Measurements from ENCODE around the gene VEGFA.

DNA sequence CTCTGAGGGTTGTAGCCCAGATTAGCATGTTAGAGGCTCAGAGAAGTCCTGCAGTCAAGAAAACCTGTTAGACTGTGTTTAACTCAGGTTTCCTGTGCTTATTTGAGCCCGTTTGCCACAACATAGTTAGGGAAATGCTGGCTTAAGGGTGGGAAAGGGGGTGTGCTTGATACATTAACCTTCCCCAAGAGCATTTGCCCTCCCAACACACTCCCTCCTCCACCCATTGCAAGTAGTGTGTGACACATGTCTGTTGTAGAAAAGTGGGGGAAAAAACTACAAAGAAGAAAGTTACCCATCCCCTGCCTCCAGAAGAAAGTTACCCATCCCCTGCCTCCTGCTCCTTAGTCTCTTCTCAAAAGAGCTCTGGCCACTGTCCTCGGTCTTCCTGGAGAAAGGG lies 45.7 kb upstream of the VEGFA start:
- no peak for TF ChIP-seq POLR2A (IDR thresholded peaks at IDR 0.05; ENCODE audit: low read depth)
- TF ChIP-seq, protein P1, sequence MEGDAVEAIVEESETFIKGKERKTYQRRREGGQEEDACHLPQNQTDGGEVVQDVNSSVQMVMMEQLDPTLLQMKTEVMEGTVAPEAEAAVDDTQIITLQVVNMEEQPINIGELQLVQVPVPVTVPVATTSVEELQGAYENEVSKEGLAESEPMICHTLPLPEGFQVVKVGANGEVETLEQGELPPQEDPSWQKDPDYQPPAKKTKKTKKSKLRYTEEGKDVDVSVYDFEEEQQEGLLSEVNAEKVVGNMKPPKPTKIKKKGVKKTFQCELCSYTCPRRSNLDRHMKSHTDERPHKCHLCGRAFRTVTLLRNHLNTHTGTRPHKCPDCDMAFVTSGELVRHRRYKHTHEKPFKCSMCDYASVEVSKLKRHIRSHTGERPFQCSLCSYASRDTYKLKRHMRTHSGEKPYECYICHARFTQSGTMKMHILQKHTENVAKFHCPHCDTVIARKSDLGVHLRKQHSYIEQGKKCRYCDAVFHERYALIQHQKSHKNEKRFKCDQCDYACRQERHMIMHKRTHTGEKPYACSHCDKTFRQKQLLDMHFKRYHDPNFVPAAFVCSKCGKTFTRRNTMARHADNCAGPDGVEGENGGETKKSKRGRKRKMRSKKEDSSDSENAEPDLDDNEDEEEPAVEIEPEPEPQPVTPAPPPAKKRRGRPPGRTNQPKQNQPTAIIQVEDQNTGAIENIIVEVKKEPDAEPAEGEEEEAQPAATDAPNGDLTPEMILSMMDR (IDR thresholded peaks at IDR 0.05), result no peak
